NCI-H82 treated with DMSO at 0.1 percent for 48 hours (cell line): ENCODE results near the gene CHRNE.
"Not testable (repeated sequence)": the region's sequence is repeated elsewhere in the genome, so short reads cannot be mapped to it uniquely, and the experiment has no call there.

Experiments used
- DNase-seq: peaks from one replicate; lab custom pipeline; 2025; ENCODE audit not compliant: unreplicated experiment; lab: John Stamatoyannopoulos, UW

The CHRNE gene

GRCh38 chr17:4891411-4892410 is 11.2 kb downstream of the CHRNE start:
- no peak for DNase-seq

GRCh38 chr17:4887581-4887980 is 15.3 kb downstream of the CHRNE start:
- no peak for DNase-seq

GRCh38 chr17:4886830-4887229 is 16.1 kb downstream of the CHRNE start:
- no peak for DNase-seq

- DNase-seq: no peak
These were observed 18.4 kb downstream of the CHRNE start for GRCh38 chr17:4884489-4884888.

- DNase-seq: no peak
These were observed 20.9 kb downstream of the CHRNE start for GRCh38 chr17:4881761-4882555.

GRCh38 chr17:4880857-4881256 is 22.0 kb downstream of the CHRNE start:
- no peak for DNase-seq

GRCh38 chr17:4879601-4880000 is 23.3 kb downstream of the CHRNE start:
- DNase-seq: no peak

GRCh38 chr17:4877089-4877488 is 25.8 kb downstream of the CHRNE start:
- no peak for DNase-seq

- DNase-seq: no peak
These were observed 30.1 kb downstream of the CHRNE start for GRCh38 chr17:4872786-4873185.

- no peak for DNase-seq
These were observed 32.0 kb downstream of the CHRNE start for GRCh38 chr17:4870855-4871254.

- not testable (repeated sequence) for DNase-seq
These were observed 33.6 kb downstream of the CHRNE start for GRCh38 chr17:4869058-4869998.

GRCh38 chr17:4867535-4867934 is 35.4 kb downstream of the CHRNE start:
- not testable (repeated sequence) for DNase-seq

- DNase-seq: no peak
These were observed 39.6 kb downstream of the CHRNE start for GRCh38 chr17:4863321-4863720.

- DNase-seq: no peak
These were observed 40.2 kb downstream of the CHRNE start for GRCh38 chr17:4862720-4863119.

- DNase-seq: no peak
These were observed 41.8 kb downstream of the CHRNE start for GRCh38 chr17:4861052-4861451.

- DNase-seq: no peak
These were observed 42.2 kb downstream of the CHRNE start for GRCh38 chr17:4860651-4861050.

GRCh38 chr17:4859816-4860625 is 42.9 kb downstream of the CHRNE start:
- DNase-seq: no peak

GRCh38 chr17:4858882-4859260 is 44.0 kb downstream of the CHRNE start:
- no peak for DNase-seq

- DNase-seq: peak; percentile 56
These were observed 44.6 kb downstream of the CHRNE start for GRCh38 chr17:4858068-4858881.
